Gastrocnemius medialis (tissue), 4 donors: ENCODE data around the gene ETS2. TPM values are rescaled to one million over a fixed set of nuclear protein-coding genes. Genes with fewer than 3 reads are reported as not detected.

Experiments
- ATAC-seq, 2 donors: fragments of 150-250 bp; one replicate each; pipeline ENCODE4 v1.9.1; 2016
- DNase-seq, 2 donors: peaks; one replicate each; pipeline ENCODE4 v3.0.0-alpha.2; 2019
- H3K27ac ChIP-seq, 4 donors: fragments of 200-600 bp; sonication (generic); 1 replicate in 1 of 4; 2 replicates in 3 of 4; pipeline ENCODE4 v1.5.1; 2016 to 2018; ENCODE audit warnings: mild to moderate bottlenecking in 2 of 4, moderate library complexity in 1 of 4
- H3K27me3 ChIP-seq, 3 donors: fragments of 200-600 bp; sonication (generic) in 2 of 3; 1 replicate in 1 of 3; 2 replicates in 2 of 3; pipeline versions ENCODE4 v1.5.1 to v1.6.0; 2016 to 2019; ENCODE audit warnings: mild to moderate bottlenecking in 1 of 3, moderate library complexity in 1 of 3
- H3K36me3 ChIP-seq, 2 donors: fragments of 200-600 bp; sonication (generic) in 1 of 2; one replicate each; pipeline ENCODE4 v1.5.1; 2017 to 2018
- H3K4me1 ChIP-seq, 2 donors: fragments of 200-600 bp; sonication (generic) in 1 of 2; one replicate each; pipeline ENCODE4 v1.5.1; 2016 to 2017; ENCODE audit warnings: mild to moderate bottlenecking in 2 of 2
- H3K4me3 ChIP-seq, 4 donors: fragments of 200-600 bp; sonication (generic) in 3 of 4; 1 replicate in 1 of 4; 2 replicates in 3 of 4; pipeline ENCODE4 v1.5.1; 2016 to 2019; ENCODE audit warnings: mild to moderate bottlenecking in 2 of 4
- H3K9me3 ChIP-seq, 3 donors: fragments of 200-600 bp; sonication (generic) in 2 of 3; 1 replicate in 1 of 3; 2 replicates in 2 of 3; pipeline ENCODE4 v1.5.1; 2016 to 2019
- POLR2A ChIP-seq, 2 donors: fragments of 450-650 bp; IDR thresholded peaks; one replicate each; pipeline ENCODE4 v1.6.1; 2017; ENCODE audit warnings: antibody characterized with exemption in 2 of 2, mild to moderate bottlenecking in 2 of 2, moderate library complexity in 2 of 2
- in situ Hi-C, 4 donors: fragments of 200-750 bp; cut with MboI; loops; one replicate each; pipeline versions ENCODE4 v1.15.0 to v1.8.0; 2017; ENCODE audit warnings: low sequenced_read_pairs in 4 of 4
- intact Hi-C: fragments of 100-400 bp; cut with DNase I; formaldehyde crosslinking; loops from one replicate; pipeline ENCODE4 v1.15.1; 2023; ENCODE audit warnings: low total_unique reads
- total RNA-seq, 4 donors: library from RNA; depleted of rRNA; stranded (reverse); fragments of >200 nt; gene quantifications; one replicate each; pipeline versions ENCODE4 v1.1.0 to v1.2.3, GENCODE V29; 2016
- TF ChIP-seq, protein P1 (sequence below), 5 experiments: fragments of 450-650 bp in 3 of 5; fragments of 200-600 bp in 2 of 5; sonication (generic) in 2 of 5; IDR thresholded peaks in 4 of 5; conservative IDR thresholded peaks in 1 of 5; 1 replicate in 4 of 5; 2 replicates in 1 of 5; pipeline ENCODE4 v1.5.1; 2016 to 2019; ENCODE audit warnings: antibody characterized with exemption in 5 of 5, mild to moderate bottlenecking in 3 of 5, moderate library complexity in 3 of 5

The ETS2 gene
- total RNA-seq, 4 donors from 2014 or later: 51.5 to 136 (median 59.3) TPM

GRCh38 chr21:38760017-38760761 lies 45.5 kb upstream of the ETS2 start:
- intact Hi-C loops: no loop called here
- no peaks in the 10 kb centered on the region for H3K27me3 ChIP-seq
- no peak for ATAC-seq
- TF ChIP-seq POLR2A (IDR thresholded peaks at IDR 0.05): no peak
- TF ChIP-seq, protein P1, sequence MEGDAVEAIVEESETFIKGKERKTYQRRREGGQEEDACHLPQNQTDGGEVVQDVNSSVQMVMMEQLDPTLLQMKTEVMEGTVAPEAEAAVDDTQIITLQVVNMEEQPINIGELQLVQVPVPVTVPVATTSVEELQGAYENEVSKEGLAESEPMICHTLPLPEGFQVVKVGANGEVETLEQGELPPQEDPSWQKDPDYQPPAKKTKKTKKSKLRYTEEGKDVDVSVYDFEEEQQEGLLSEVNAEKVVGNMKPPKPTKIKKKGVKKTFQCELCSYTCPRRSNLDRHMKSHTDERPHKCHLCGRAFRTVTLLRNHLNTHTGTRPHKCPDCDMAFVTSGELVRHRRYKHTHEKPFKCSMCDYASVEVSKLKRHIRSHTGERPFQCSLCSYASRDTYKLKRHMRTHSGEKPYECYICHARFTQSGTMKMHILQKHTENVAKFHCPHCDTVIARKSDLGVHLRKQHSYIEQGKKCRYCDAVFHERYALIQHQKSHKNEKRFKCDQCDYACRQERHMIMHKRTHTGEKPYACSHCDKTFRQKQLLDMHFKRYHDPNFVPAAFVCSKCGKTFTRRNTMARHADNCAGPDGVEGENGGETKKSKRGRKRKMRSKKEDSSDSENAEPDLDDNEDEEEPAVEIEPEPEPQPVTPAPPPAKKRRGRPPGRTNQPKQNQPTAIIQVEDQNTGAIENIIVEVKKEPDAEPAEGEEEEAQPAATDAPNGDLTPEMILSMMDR (IDR thresholded peaks at IDR 0.05 in 4 of 5, conservative IDR thresholded peaks at IDR 0.05 in 1 of 5): no peak
- DNase-seq: no peak
- H3K9me3 ChIP-seq: no peaks in the 10 kb centered on the region
- in situ Hi-C loops: no loop called here
- peaks cover 10 to 13% of the 10 kb centered on the region in 2 donors for H3K4me1 ChIP-seq
- no peak overlapping the region for H3K27ac ChIP-seq
- H3K36me3 ChIP-seq: no peaks in the 10 kb centered on the region
- H3K4me3 ChIP-seq: no peak overlapping the region

DNA sequence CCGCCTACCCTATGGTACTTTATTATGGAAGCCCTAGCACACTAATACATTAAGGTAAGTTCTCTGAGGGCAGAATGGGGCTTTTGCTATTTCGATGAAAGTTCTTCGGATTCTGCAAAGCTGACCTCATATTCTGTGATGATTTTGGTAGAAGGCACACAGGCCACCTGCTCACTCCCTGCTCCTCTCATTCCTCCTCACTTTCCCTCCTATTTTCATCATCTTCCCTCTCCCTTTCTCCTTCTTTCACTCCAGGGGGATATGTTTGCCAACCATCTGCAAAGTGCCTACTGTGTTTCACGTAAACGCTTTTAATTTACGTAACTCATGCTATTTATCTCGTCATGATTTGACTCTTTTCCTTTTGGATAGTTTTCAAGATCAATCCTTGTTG lies 45.0 kb upstream of the ETS2 start:
- in situ Hi-C loops (no loop called here), intact Hi-C loops (no loop called here)
- ATAC-seq (no peak), DNase-seq (no peak)
- Histone ChIP-seq H3K36me3 (no peaks in the 10 kb centered on the region), H3K9me3 (no peaks in the 10 kb centered on the region), H3K4me1 (peaks cover 7 to 10% of the 10 kb centered on the region in 2 donors), H3K27me3 (no peaks in the 10 kb centered on the region), H3K4me3 (no peak overlapping the region), H3K27ac (no peak overlapping the region)
- no peak for TF ChIP-seq POLR2A (IDR thresholded peaks at IDR 0.05)
- TF ChIP-seq, protein P1 (IDR thresholded peaks at IDR 0.05 in 4 of 5, conservative IDR thresholded peaks at IDR 0.05 in 1 of 5): no peak

DNA sequence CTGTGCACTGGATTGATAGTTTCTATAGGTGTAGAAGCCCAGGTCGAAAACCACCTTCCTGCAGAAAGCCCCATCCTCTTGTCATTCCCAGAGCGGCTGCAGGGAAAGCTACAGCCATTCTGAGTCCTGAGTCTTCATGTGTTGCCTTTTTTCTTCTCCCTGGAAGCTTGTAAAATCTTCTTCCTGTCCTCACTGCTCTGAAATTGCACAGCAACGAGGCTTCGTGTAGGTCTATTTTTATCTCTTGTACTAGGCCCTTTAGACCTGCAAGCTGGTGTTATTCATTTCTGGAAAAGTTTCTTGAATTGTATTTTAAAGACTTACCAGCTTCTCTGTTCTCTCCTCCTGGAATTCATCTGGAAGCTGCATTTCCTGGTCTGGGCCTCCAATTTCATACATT lies 44.2 kb upstream of the ETS2 start:
- H3K27ac ChIP-seq: no peak overlapping the region
- H3K9me3 ChIP-seq: no peaks in the 10 kb centered on the region
- no peak for ATAC-seq
- no peak overlapping the region for H3K4me3 ChIP-seq
- H3K4me1 ChIP-seq: peaks cover 4 to 5% of the 10 kb centered on the region in 2 donors
- in situ Hi-C loops (no loop called here), intact Hi-C loops (no loop called here)
- H3K36me3 ChIP-seq: no peaks in the 10 kb centered on the region
- DNase-seq: no peak
- no peaks in the 10 kb centered on the region for H3K27me3 ChIP-seq
- TF ChIP-seq, protein P1 (IDR thresholded peaks at IDR 0.05 in 4 of 5, conservative IDR thresholded peaks at IDR 0.05 in 1 of 5): no peak
- no peak for TF ChIP-seq POLR2A (IDR thresholded peaks at IDR 0.05)

GRCh38 chr21:38765056-38765455 lies 40.7 kb upstream of the ETS2 start:
- intact Hi-C loops: no loop called here
- no peak for ATAC-seq
- Histone ChIP-seq H3K36me3 (no peaks in the 10 kb centered on the region), H3K27me3 (no peaks in the 10 kb centered on the region), H3K27ac (no peak overlapping the region), H3K4me1 (peaks cover 0 to 4% of the 10 kb centered on the region in 2 donors), H3K9me3 (no peaks in the 10 kb centered on the region), H3K4me3 (no peak overlapping the region)
- in situ Hi-C loops: no loop called here
- TF ChIP-seq POLR2A (IDR thresholded peaks at IDR 0.05): no peak
- TF ChIP-seq, protein P1 (IDR thresholded peaks at IDR 0.05 in 4 of 5, conservative IDR thresholded peaks at IDR 0.05 in 1 of 5): no peak
- DNase-seq: no peak
